ENCODE data around the gene OR5AL1.

OR5AL1 gene

DNA sequence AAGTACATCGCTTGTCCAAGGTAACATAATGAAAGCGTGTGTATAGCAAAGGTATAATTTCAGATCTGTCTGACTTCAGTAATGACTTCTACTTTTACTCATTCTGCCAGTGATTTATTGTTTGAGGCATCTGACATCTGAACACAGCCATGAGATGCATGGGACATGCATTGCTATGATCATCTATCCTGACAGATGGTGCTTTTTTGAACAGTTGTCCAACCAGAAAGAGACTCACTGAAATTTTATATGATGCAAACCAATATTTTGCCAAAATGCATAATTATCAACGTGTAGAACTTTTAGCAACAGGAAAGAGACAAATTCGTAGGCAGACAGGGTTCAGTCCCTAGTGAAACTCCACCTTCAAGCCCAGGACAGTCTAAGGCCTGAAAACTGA, 41.0 kb downstream of the OR5AL1 start:
- no peak for DNase-seq (ENCODE audit: extremely low read depth, low read depth)
- TF ChIP-seq, protein P1, sequence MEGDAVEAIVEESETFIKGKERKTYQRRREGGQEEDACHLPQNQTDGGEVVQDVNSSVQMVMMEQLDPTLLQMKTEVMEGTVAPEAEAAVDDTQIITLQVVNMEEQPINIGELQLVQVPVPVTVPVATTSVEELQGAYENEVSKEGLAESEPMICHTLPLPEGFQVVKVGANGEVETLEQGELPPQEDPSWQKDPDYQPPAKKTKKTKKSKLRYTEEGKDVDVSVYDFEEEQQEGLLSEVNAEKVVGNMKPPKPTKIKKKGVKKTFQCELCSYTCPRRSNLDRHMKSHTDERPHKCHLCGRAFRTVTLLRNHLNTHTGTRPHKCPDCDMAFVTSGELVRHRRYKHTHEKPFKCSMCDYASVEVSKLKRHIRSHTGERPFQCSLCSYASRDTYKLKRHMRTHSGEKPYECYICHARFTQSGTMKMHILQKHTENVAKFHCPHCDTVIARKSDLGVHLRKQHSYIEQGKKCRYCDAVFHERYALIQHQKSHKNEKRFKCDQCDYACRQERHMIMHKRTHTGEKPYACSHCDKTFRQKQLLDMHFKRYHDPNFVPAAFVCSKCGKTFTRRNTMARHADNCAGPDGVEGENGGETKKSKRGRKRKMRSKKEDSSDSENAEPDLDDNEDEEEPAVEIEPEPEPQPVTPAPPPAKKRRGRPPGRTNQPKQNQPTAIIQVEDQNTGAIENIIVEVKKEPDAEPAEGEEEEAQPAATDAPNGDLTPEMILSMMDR (IDR thresholded peaks at IDR 0.05; ENCODE audit: low read depth, low read length) = no peak

DNA sequence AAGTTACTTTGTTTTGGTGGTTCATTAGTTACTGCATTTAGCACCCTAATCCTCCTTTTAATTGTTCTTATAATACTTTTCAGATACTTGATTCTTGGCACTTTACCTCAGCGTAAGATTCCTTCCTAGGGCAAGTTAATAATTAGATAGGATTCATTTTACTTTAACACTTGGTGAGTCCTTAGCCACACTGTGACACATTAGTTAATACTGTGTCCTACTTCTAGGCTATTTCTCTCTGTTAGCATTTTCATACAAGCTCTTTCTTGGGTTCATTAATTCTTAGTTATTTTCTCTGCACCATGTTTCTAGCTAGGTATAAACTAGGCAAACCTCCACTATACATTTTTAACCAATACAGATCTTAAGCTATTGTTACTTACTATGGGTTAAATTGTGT, 44.6 kb downstream of the OR5AL1 start:
- DNase-seq (ENCODE audit: extremely low read depth, low read depth) = no peak
- TF ChIP-seq, protein P1 (IDR thresholded peaks at IDR 0.05; ENCODE audit: low read depth, low read length) = no peak
